Vagina (tissue), 2 donors: Measurements from ENCODE around the gene PEX1. TPM values are rescaled to one million over a fixed set of nuclear protein-coding genes. Genes with fewer than 3 reads are reported as not detected.

Experiments
- DNase-seq, 2 donors: peaks; one replicate each; pipeline ENCODE4 v3.0.0-alpha.2; 2017; ENCODE audit errors: extremely low spot score in 2 of 2
- H3K27ac ChIP-seq: fragments of 200-600 bp; sonication (generic); one replicate; pipeline ENCODE4 v1.5.1; 2019
- H3K27me3 ChIP-seq: fragments of 200-600 bp; sonication (generic); one replicate; pipeline ENCODE4 v1.5.1; 2019
- H3K36me3 ChIP-seq, 2 donors: fragments of 200-600 bp; sonication (generic); one replicate each; pipeline ENCODE4 v1.5.1; 2017 to 2019
- H3K4me1 ChIP-seq: fragments of 200-600 bp; sonication (generic); one replicate; pipeline ENCODE4 v1.5.1; 2019
- H3K4me3 ChIP-seq, 2 donors: fragments of 200-600 bp; sonication (generic); 1 replicate in 1 of 2; 2 replicates in 1 of 2; pipeline ENCODE4 v1.5.1; 2016 to 2019
- H3K9me3 ChIP-seq: fragments of 200-600 bp; sonication (generic); one replicate; pipeline ENCODE4 v1.5.1; 2019
- CTCF ChIP-seq, 3 experiments: fragments of 450-650 bp in 2 of 3; fragments of 200-600 bp in 1 of 3; sonication (generic) in 1 of 3; IDR thresholded peaks; one replicate each; pipeline ENCODE4 v1.5.1; 2017 to 2019; ENCODE audit warnings: antibody characterized with exemption in 3 of 3, mild to moderate bottlenecking in 2 of 3, moderate library complexity in 2 of 3
- POLR2A ChIP-seq, 2 donors: fragments of 450-650 bp; IDR thresholded peaks; one replicate each; pipeline ENCODE4 v1.6.1; 2017; ENCODE audit warnings: antibody characterized with exemption in 2 of 2, mild to moderate bottlenecking in 2 of 2, moderate library complexity in 2 of 2
- POLR2AphosphoS5 ChIP-seq, 2 donors: sonication (generic); formaldehyde crosslinking; IDR thresholded peaks; one replicate each; pipeline ENCODE4 v1.9.0; 2017; ENCODE audit warnings: antibody characterized with exemption in 2 of 2, mild to moderate bottlenecking in 2 of 2, low read depth in 1 of 2; ENCODE audit not compliant: insufficient read depth in 1 of 2
- intact Hi-C: fragments of 100-400 bp; cut with DNase I; formaldehyde crosslinking; loops from one replicate; pipeline ENCODE4 v1.15.1; 2023
- total RNA-seq: library from RNA; depleted of rRNA; stranded (reverse); fragments of >200 nt; gene quantifications from one replicate; pipeline ENCODE4 v1.2.3, GENCODE V29; 2016

The PEX1 gene
- total RNA-seq, 1 donor from 2014 or later = 20.4 TPM

- no peaks in the 10 kb centered on the region for H3K9me3 ChIP-seq
- H3K4me1 ChIP-seq = no peaks in the 10 kb centered on the region
- H3K36me3 ChIP-seq = no peaks in the 10 kb centered on the region
- no peak overlapping the region for H3K4me3 ChIP-seq
- no peak for DNase-seq
- TF ChIP-seq POLR2A (IDR thresholded peaks at IDR 0.05) (no peak), CTCF (IDR thresholded peaks at IDR 0.05) (no peak), POLR2AphosphoS5 (IDR thresholded peaks at IDR 0.05; ENCODE audit: insufficient read depth in 1 of 2, low read depth in 1 of 2) (no peak)
- intact Hi-C loops = no loop called here
- no peaks in the 10 kb centered on the region for H3K27me3 ChIP-seq
- no peak overlapping the region for H3K27ac ChIP-seq
Measured at GRCh38 chr7:92466682-92467081, 61.6 kb downstream of the PEX1 start.

GRCh38 chr7:92464515-92464914 is 63.8 kb downstream of the PEX1 start:
- Histone ChIP-seq H3K4me1 (no peaks in the 10 kb centered on the region), H3K36me3 (no peaks in the 10 kb centered on the region), H3K27ac (no peak overlapping the region), H3K4me3 (no peak overlapping the region), H3K9me3 (no peaks in the 10 kb centered on the region), H3K27me3 (no peaks in the 10 kb centered on the region)
- TF ChIP-seq POLR2A (IDR thresholded peaks at IDR 0.05) = no peak
- peak in 1 of 2 donors; percentile 78 for TF ChIP-seq POLR2AphosphoS5 (IDR thresholded peaks at IDR 0.05; ENCODE audit: insufficient read depth in 1 of 2, low read depth in 1 of 2)
- TF ChIP-seq CTCF (IDR thresholded peaks at IDR 0.05) = no peak
- intact Hi-C loops = no loop called here
- DNase-seq = no peak

GRCh38 chr7:92462560-92462959 is 65.8 kb downstream of the PEX1 start:
- intact Hi-C loops = no loop called here
- TF ChIP-seq POLR2AphosphoS5 (IDR thresholded peaks at IDR 0.05; ENCODE audit: insufficient read depth in 1 of 2, low read depth in 1 of 2) = no peak
- TF ChIP-seq POLR2A (IDR thresholded peaks at IDR 0.05) = no peak
- TF ChIP-seq CTCF (IDR thresholded peaks at IDR 0.05) = no peak
- no peaks in the 10 kb centered on the region for H3K27me3 ChIP-seq
- H3K9me3 ChIP-seq = no peaks in the 10 kb centered on the region
- H3K4me1 ChIP-seq = no peaks in the 10 kb centered on the region
- H3K36me3 ChIP-seq = peaks cover 0 to 9% of the 10 kb centered on the region in 2 donors
- no peak for DNase-seq
- no peak overlapping the region for H3K4me3 ChIP-seq
- H3K27ac ChIP-seq = no peak overlapping the region

GRCh38 chr7:92461027-92462003 is 67.0 kb downstream of the PEX1 start:
- H3K36me3 ChIP-seq = peaks cover 0 to 19% of the 10 kb centered on the region in 2 donors
- no peak overlapping the region for H3K4me3 ChIP-seq
- no peak for DNase-seq
- no peaks in the 10 kb centered on the region for H3K9me3 ChIP-seq
- no peaks in the 10 kb centered on the region for H3K27me3 ChIP-seq
- TF ChIP-seq CTCF (IDR thresholded peaks at IDR 0.05) (peak in 1 of 3 experiments; percentile 26), POLR2A (IDR thresholded peaks at IDR 0.05) (no peak)
- no peaks in the 10 kb centered on the region for H3K4me1 ChIP-seq
- intact Hi-C loops = no loop called here
- H3K27ac ChIP-seq = no peak overlapping the region

- Histone ChIP-seq H3K27ac (no peak overlapping the region), H3K4me3 (no peak overlapping the region), H3K36me3 (peaks cover 0 to 27% of the 10 kb centered on the region in 2 donors), H3K27me3 (no peaks in the 10 kb centered on the region), H3K4me1 (no peaks in the 10 kb centered on the region), H3K9me3 (no peaks in the 10 kb centered on the region)
- TF ChIP-seq POLR2A (IDR thresholded peaks at IDR 0.05) (no peak), CTCF (IDR thresholded peaks at IDR 0.05) (no peak), POLR2AphosphoS5 (IDR thresholded peaks at IDR 0.05; ENCODE audit: insufficient read depth in 1 of 2, low read depth in 1 of 2) (no peak)
- no peak for DNase-seq
- intact Hi-C loops = no loop called here
Measured at GRCh38 chr7:92460510-92460909, 67.8 kb downstream of the PEX1 start.
